COR-L47 (cell line): ENCODE measurements around the gene EEF1G.
A peak's percentile ranks its signal among the peaks of the same experiment; 100 is the strongest.

Experiments used
- DNase-seq: peaks from one replicate; lab custom pipeline; 2025; lab: John Stamatoyannopoulos, UW

The EEF1G gene

DNA sequence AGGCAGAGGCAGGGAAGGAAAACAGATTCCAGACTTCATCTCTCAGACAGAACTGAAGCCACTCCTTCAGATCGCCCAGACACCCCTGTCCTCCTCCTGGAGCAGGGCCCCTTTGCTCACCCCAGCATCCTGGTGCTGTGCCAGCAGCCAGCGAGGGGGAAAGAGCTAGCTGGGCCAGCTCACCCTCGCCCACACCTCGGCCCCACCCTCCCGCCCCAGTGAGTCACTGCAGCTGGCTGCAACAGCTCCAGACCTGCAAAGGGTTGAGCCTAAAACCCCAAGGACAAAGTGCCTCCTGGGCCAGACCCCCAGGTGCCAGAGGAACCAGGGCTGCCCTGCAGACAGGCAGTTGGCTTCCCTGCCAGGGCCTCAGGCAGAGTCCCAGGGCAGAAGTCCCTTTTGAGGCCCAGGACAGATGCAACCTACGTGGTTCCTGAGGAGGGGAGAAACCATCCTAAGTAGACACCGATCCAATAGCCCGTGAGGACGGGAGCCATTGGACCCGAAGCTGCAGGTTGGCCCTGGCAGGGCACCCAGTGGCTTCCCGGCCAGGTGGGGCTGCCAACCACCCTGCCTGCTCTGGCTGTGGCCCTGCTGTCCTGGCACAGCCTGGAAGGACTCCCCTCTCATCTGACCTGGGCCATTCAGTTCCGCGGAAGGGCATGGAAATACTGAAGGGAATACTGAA lies 34.3 kb downstream of the EEF1G start:
- peak; percentile 76 for DNase-seq

GRCh38 chr11:62538470-62539237 lies 35.0 kb downstream of the EEF1G start:
- DNase-seq: peak; percentile 74

GRCh38 chr11:62536301-62536957 lies 37.3 kb downstream of the EEF1G start:
- no peak for DNase-seq

- DNase-seq: no peak
Observed at GRCh38 chr11:62535802-62536201, 37.9 kb downstream of the EEF1G start.

GRCh38 chr11:62534779-62535545 lies 38.7 kb downstream of the EEF1G start:
- DNase-seq: no peak

DNA sequence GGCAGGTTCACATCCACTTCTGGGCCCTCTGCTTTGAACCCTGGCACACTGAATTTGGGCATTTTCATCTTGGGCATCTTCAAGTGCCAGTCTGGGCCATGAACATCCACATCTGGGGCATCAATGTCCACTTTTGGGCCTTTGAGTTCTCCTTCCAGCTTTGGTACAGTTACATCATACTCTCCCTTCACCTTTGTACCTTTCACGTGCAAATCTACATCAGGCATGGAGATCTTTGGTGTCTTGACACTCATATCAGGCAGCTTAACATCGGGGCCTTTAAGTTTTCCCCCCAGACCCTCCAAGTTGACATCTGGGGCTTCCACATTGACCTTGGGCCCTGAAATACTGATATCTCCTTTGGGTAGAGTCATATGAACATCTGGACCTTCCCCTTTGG lies 41.6 kb downstream of the EEF1G start:
- DNase-seq: no peak

- no peak for DNase-seq
Observed at GRCh38 chr11:62516736-62517371, 56.8 kb downstream of the EEF1G start.

GRCh38 chr11:62514151-62514550 lies 59.5 kb downstream of the EEF1G start:
- no peak for DNase-seq

GRCh38 chr11:62513626-62514025 lies 60.1 kb downstream of the EEF1G start:
- no peak for DNase-seq

DNA sequence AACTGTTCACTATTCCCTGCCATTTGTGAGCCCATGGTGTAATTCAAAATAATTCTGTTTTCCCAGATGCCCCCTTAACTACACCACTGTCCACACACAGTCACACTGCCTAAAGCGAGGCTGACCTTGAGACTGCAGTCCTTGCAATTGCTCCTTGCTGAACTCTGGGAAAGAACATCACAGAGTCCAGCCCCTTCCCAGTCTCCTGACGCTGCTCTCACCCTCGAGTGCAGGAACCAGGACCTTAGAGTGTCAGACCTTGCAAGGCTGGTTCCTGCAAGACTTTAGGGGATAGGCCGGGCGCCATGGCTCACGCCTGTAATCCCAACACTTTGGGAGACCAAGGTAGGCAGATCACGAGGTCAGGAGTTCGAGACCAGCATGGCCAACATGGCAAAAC lies 60.7 kb downstream of the EEF1G start:
- DNase-seq: no peak
